Left ventricle myocardium inferior (tissue), 1 donor: ENCODE measurements around the gene FAM3D. TPM values are rescaled to one million over a fixed set of nuclear protein-coding genes. Genes with fewer than 3 reads are reported as not detected.

Experiments used
- DNase-seq: peaks from one replicate; pipeline ENCODE4 v3.0.0-alpha.2; 2020
- H3K27ac ChIP-seq: fragments of 200-600 bp; replicated peaks from 2 replicates; pipeline ENCODE4 v1.8.0; 2021
- H3K27me3 ChIP-seq: fragments of 200-600 bp; 2 replicates; pipeline ENCODE4 v1.8.0; 2021; ENCODE audit warnings: low read depth
- H3K36me3 ChIP-seq: fragments of 200-600 bp; 2 replicates; pipeline ENCODE4 v1.8.0; 2021
- H3K4me1 ChIP-seq: fragments of 200-600 bp; 2 replicates; pipeline ENCODE4 v1.8.0; 2021
- H3K4me3 ChIP-seq: fragments of 200-600 bp; 2 replicates; pipeline ENCODE4 v1.8.0; 2021; ENCODE audit warnings: mild to moderate bottlenecking, moderate library complexity
- H3K9me3 ChIP-seq: fragments of 200-600 bp; replicated peaks from 2 replicates; pipeline ENCODE4 v1.8.0; 2021
- intact Hi-C: fragments of 100-400 bp; cut with micrococcal nuclease; formaldehyde crosslinking; loops from one replicate; pipeline ENCODE4 v1.11.0; 2022
- total RNA-seq: library from RNA; stranded (reverse); fragmentation: NEBNext Ultra II Directional; extraction: Animal tissue kit (Norgen Biotek cat#: 25700); gene quantifications from one replicate; pipeline ENCODE4 v1.2.1, GENCODE V29; 2021
- TF ChIP-seq, protein P1 (sequence below): fragments of 200-600 bp; IDR thresholded peaks from 2 replicates; pipeline ENCODE4 v1.8.0; 2021; ENCODE audit warnings: antibody characterized with exemption, mild to moderate bottlenecking, borderline replicate concordance
- donor health status: DM: no; HTN: yes; CAD: no; lungs with severe emphysema.

Gene FAM3D
- total RNA-seq, 1 donor from 2014 or later = 0.16 TPM

DNA sequence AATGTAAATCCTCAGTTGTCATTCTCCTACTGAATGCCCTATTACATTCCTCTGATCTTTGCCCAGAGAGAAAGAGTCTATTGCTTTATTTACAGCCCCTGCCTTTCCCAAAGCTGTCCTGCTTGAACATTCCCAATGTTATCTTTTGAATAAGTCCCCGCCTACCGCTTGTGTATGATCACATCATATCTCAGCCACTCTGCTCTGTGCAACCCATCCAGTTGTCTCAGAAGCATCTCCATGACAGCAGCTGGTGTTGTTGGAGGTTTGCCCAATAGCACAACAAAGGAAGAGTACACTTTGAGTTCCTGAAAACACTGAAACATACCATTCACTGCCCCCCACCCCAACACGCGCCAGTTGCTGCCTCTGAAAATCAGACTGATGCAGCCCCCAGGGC lies 22.0 kb upstream of the FAM3D start:
- Histone ChIP-seq H3K4me3 (no peak overlapping the region), H3K27me3 (peaks cover 35% of the 10 kb centered on the region), H3K4me1 (no peaks in the 10 kb centered on the region), H3K36me3 (no peaks in the 10 kb centered on the region), H3K9me3 (peaks cover 32% of the 10 kb centered on the region), H3K27ac (no peak overlapping the region)
- TF ChIP-seq, protein P1, sequence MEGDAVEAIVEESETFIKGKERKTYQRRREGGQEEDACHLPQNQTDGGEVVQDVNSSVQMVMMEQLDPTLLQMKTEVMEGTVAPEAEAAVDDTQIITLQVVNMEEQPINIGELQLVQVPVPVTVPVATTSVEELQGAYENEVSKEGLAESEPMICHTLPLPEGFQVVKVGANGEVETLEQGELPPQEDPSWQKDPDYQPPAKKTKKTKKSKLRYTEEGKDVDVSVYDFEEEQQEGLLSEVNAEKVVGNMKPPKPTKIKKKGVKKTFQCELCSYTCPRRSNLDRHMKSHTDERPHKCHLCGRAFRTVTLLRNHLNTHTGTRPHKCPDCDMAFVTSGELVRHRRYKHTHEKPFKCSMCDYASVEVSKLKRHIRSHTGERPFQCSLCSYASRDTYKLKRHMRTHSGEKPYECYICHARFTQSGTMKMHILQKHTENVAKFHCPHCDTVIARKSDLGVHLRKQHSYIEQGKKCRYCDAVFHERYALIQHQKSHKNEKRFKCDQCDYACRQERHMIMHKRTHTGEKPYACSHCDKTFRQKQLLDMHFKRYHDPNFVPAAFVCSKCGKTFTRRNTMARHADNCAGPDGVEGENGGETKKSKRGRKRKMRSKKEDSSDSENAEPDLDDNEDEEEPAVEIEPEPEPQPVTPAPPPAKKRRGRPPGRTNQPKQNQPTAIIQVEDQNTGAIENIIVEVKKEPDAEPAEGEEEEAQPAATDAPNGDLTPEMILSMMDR = no peak
- DNase-seq = no peak
- intact Hi-C loops = no loop called here

DNA sequence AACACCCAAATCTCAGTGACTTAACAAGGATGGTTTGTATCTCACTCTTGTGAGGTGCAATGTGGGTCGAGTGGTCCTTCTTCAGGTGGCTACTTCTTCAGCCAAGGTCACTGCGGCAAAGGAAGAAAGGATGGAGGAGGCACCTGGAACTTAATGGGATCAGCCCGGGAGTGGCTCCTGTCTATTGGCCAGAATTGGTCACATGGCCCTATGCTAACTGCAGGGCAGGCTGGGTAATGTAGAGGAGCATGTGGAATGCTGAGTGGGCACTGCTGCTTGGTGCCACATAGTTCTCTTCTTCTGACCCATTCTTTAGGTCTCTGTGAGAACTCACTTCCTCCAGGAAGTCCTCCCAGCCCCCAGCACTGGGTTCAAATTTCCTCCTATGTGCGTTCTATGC lies 20.3 kb upstream of the FAM3D start:
- no peak for DNase-seq
- Histone ChIP-seq H3K4me3 (no peak overlapping the region), H3K9me3 (peaks cover 21% of the 10 kb centered on the region), H3K4me1 (no peaks in the 10 kb centered on the region), H3K27ac (no peak overlapping the region), H3K27me3 (peaks cover 35% of the 10 kb centered on the region), H3K36me3 (no peaks in the 10 kb centered on the region)
- intact Hi-C loops = no loop called here
- TF ChIP-seq, protein P1 = no peak

DNA sequence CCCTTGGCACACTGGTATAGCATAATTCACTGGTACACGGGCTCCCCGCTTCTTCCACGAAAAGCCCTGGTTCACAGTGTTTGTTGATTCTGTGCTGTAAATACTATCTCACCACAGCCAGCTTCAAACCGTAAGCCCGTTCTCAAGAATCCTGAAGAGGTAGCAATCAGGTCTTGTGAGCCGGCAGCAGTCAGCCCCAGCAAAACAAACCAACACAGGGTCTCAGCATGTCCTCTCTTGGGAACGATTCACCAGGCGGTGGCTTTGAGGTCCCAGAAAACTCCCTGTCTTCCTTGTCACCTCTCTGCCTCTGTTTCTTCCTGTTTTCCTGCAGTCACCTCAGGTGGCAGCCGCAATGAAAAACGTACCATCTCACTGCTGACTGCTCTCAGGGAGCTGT lies 19.1 kb upstream of the FAM3D start:
- intact Hi-C loops = no loop called here
- no peak overlapping the region for H3K4me3 ChIP-seq
- peaks cover 9% of the 10 kb centered on the region for H3K9me3 ChIP-seq
- H3K27ac ChIP-seq = no peak overlapping the region
- DNase-seq = no peak
- peaks cover 44% of the 10 kb centered on the region for H3K27me3 ChIP-seq
- TF ChIP-seq, protein P1 = no peak
- no peaks in the 10 kb centered on the region for H3K4me1 ChIP-seq
- no peaks in the 10 kb centered on the region for H3K36me3 ChIP-seq

DNA sequence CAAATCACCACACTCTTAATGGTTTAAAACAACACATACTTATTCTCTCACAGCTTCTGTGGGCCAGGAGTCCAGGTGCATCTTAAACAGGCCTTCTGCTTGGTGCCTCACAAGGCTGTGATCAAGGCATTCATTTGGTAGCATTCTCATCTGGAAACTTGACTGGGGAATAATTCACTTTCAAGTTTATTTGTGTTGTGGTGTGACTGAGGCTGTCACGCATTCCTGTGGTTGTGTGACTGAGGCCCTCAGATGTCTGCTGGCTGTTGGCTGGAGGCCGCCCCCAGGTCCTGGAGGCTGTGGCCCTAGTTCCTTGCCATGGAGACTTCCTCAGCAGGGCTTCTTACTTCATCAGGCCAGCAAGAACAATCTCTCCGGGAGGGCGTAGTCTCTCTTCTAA lies 16.9 kb upstream of the FAM3D start:
- no peak overlapping the region for H3K27ac ChIP-seq
- no peaks in the 10 kb centered on the region for H3K4me1 ChIP-seq
- H3K4me3 ChIP-seq = no peak overlapping the region
- H3K9me3 ChIP-seq = no peaks in the 10 kb centered on the region
- DNase-seq = no peak
- no peaks in the 10 kb centered on the region for H3K36me3 ChIP-seq
- TF ChIP-seq, protein P1 = no peak
- intact Hi-C loops = no loop called here
- H3K27me3 ChIP-seq = peaks cover 55% of the 10 kb centered on the region

DNA sequence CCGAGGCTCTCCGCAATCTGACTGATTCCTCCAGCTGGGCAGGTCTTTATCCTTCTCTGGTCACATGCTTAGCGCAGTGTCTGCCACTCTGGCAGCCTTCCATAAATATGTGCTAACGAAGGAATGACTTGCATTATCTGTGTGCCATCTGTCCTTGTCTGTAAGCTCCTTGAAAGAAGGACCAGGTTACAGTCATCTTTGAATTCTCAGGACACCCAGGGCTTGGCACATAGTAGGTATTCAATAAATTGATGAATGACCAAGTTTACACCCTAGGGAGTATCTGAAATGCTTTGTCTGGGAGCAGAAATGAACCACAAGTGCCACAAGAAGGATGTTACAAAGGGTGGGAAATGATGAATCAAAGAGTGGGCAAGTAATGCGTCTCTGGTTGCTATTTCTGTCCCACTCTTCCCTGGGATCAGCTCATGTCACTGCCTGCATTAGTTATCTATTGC lies 16.5 kb upstream of the FAM3D start:
- no peak for DNase-seq
- Histone ChIP-seq H3K36me3 (no peaks in the 10 kb centered on the region), H3K4me3 (no peak overlapping the region), H3K27me3 (peaks cover 54% of the 10 kb centered on the region), H3K27ac (no peak overlapping the region), H3K9me3 (no peaks in the 10 kb centered on the region), H3K4me1 (no peaks in the 10 kb centered on the region)
- intact Hi-C loops = no loop called here
- TF ChIP-seq, protein P1 = no peak

DNA sequence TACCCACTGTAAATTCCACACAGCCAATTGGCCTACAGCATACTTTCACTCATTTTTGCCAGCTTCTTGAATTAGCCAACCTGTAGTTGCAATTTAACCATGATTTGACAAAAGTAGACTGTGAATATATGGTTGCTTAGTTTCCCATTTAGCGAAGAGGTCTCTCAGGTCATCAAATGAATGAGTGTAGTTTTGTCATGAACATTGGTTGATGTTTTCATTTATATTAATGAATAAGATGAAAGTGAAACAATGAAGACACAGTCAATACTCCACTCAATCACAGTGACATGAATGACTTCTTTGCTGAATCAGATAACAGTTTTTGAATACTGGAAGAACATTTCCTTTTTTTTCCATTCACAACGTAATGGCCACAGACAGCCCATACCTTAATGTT lies 15.3 kb upstream of the FAM3D start:
- H3K36me3 ChIP-seq = no peaks in the 10 kb centered on the region
- no peaks in the 10 kb centered on the region for H3K9me3 ChIP-seq
- H3K4me3 ChIP-seq = no peak overlapping the region
- TF ChIP-seq, protein P1 = no peak
- H3K27me3 ChIP-seq = peaks cover 45% of the 10 kb centered on the region
- intact Hi-C loops = no loop called here
- no peak for DNase-seq
- H3K27ac ChIP-seq = no peak overlapping the region
- H3K4me1 ChIP-seq = no peaks in the 10 kb centered on the region
